Measurements from ENCODE around the gene ARID1B.
"Not testable (repeated sequence)": the region's sequence is repeated elsewhere in the genome, so short reads cannot be mapped to it uniquely, and the experiment has no call there.

Gene ARID1B

DNA sequence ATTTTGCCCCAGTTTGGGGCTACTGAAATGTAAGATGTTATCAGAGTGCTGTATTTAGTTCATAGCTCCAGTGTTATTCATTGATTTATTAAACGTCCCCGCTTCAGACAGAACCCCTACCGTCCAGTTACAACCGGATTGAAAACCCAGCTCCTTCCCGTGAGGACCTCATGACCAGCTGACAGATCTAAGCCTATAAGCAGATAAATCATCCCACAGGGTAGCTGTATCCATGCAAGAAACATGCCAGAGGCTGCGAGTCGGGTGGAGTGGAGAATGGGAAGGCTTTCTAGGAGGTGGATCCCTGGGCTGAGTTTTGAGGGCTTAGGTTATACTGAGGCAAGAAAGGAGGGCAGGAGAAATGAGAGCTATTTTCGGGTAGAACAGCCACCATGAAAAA, 260.0 kb downstream of the ARID1B start:
- H3K4me3 ChIP-seq (ENCODE audit: low read depth, low read length), result no peak overlapping the region

- no peak overlapping the region for H3K4me3 ChIP-seq (ENCODE audit: low read depth, low read length)
Observed at GRCh38 chr6:157038610-157039009, 261.4 kb downstream of the ARID1B start.

DNA sequence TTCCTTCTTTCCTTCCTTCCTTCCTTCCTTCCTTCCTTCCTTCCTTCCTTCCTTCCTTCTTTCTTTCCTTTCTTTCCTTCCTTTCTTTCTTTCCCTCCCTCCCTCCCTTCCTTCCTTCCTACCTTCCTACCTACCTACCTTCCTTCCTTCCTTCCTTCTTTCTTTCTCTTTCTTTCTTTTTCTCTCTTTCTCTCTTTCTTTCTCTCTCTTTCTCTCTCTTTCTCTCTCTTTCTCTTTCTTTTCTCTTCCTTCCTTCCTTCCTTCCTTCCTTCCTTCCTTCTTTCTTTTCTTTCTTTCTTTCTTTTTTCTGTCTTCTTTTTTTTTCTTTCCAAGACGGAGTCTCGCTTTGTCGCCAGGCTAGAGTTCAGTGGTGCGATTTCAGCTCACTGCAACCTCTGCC, 262.5 kb downstream of the ARID1B start:
- H3K4me3 ChIP-seq (ENCODE audit: low read depth, low read length), result not testable (repeated sequence)

DNA sequence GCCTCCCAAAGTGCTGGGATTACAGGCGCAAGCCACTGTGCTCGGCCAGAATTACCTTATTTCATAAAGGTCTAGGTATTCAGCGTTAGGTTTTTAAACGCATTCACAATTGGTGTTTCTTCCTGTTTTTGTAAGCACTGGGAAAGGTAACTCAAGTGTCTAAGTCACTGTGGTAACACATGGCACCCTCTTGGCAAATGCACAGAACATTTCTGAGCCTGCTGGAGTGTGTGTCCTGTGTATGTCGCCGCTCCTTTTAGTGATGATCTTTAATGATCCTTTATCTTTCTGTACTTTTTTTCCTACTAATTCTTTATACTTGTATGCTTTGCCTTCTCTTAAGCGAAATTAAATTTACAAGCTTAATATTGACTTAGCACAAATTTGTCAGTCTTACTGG, 263.0 kb downstream of the ARID1B start:
- no peak overlapping the region for H3K4me3 ChIP-seq (ENCODE audit: low read depth, low read length)

DNA sequence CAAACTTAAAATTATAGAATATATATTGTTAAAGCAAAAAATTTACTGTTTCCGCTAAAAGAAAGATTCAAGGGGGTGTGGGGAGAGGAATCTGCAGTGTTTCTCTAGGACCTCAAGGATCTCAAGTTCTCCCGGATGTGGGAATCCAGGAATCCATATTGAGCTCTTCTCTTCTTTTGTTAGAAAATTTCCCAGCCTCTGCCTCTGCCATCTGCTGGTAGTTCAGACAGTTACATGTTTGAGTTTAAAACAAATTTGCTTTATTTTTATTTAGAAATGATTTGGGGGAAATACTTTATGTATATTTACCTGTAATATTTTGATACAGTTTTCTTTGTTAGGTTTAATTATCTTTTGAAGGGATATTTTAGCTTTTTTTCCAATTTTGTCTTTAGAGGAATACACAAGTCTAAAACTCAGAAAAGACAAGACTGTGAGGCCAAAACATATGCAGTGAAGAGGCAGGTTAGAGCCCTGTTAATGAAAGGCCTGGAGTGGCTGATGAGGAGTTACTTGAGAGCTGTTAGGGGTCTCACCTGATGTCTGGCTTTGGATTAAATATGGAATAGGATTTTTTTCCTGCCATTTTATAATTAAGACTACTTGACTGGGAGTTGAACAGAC, 268.8 kb downstream of the ARID1B start:
- H3K4me3 ChIP-seq (ENCODE audit: low read depth, low read length), result no peak overlapping the region

GRCh38 chr6:157046776-157047175, 269.6 kb downstream of the ARID1B start:
- no peak overlapping the region for H3K4me3 ChIP-seq (ENCODE audit: low read depth, low read length)

DNA sequence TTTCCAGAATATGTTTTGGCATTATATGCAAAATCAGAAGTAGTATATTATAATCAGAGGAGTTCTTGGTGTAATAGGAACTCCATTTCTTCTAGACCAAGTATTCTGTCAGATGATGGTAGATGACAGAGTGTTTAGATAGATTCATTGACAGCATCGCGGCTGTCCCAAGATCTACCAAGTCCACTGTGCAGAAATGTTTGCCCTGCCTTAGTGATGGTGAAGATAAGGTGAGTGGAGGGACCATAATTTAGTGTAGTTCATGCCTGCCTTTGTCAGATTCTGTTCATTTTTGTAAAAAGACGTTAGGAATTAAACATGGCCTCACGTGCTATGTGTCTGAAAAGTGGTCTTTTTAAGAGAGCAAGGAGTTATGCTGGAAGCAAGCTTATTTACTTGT, 270.1 kb downstream of the ARID1B start:
- H3K4me3 ChIP-seq (ENCODE audit: low read depth, low read length), result no peak overlapping the region

DNA sequence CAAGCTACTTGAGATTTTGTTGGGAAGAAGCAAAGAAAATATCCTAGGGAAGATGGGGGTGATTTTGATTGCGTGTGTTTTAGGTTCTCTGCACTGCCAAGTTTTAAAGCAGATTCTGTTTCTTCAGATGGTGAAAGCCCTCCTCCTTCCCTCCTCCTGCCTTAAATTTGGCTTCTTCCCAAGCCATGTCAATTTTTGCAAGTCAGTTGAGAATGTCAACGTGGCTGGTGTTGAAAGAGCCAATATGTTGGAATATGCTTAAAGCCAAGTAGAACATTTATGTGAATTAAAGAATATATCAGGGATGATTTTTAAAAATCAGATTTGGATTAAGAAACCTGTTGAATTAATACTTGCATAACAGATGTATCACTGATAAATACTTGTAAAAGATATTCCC, 270.8 kb downstream of the ARID1B start:
- no peak overlapping the region for H3K4me3 ChIP-seq (ENCODE audit: low read depth, low read length)

DNA sequence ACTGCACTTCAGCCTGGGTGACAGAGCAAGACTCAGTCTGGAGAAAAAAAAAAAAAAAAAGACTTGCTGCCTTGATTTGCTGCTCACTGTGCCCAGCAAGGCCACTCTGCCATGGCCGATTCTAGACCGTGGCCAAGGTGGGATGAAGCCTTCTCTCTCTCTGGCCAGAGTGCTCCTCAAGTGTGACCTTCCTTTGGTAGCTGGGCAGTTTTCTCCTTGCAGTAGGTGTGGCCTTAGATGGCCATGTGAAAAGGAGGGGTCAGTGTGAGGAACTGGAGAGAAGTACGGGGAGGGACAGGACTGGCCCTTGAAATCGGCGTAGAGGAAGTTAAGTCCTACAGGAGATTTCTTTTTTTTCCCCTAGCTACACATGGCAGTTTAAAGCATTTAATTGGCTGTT, 272.0 kb downstream of the ARID1B start:
- H3K4me3 ChIP-seq (ENCODE audit: low read depth, low read length), result no peak overlapping the region

DNA sequence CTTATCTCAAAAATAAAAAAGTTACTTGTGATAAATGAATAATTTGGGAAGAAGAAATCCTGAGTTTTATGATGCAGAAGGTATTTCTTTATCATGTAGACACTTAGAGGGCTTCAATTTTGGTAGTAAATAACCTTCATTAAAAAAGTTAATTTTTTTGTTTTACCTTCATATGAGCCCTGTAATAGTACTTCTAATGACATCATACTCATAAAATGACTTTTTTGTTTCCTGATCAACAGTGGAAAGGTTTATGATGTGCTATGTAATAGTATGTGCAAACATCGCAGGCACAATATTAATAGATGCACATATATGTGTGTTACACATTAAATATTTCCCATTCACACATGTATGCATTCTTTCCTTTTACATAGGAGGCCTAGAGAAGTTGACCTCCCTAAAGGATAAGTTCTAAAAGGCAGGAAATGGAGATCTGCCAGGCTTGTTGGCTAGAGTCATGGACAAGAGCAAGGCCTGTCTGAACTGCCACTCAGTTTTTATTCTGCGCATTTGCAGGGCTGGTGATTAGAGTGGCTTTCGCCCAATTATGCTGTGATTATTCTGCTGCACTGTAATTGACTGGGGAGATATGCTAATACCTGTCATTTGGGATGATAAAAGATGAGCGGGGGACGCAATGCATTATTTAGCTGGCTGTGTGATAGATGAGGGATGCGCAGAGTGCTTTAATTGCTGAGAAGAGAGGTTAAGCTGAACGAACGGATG, 273.5 kb downstream of the ARID1B start:
- no peak overlapping the region for H3K4me3 ChIP-seq (ENCODE audit: low read depth, low read length)

DNA sequence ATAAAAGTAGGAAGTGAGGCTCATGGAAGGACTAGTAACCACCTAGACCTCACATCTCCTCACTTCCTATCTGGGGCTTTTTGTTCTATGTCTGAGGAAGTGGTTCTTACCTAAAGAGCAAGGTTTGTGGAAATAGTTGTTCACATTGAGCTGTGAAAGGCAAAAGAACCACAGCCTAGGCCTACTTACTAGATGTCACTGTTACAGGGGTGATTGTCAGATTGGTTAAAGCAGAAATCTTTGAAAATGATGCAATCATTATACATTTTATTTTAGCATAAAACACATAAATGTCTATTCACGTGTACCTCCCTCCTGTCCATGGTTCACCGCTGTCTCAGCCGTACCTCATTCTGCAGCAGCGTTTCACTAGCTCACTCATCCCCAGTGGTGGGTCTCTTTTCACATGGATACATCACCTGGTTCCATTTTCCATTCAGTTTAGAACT, 277.4 kb downstream of the ARID1B start:
- no peak overlapping the region for H3K4me3 ChIP-seq (ENCODE audit: low read depth, low read length)

DNA sequence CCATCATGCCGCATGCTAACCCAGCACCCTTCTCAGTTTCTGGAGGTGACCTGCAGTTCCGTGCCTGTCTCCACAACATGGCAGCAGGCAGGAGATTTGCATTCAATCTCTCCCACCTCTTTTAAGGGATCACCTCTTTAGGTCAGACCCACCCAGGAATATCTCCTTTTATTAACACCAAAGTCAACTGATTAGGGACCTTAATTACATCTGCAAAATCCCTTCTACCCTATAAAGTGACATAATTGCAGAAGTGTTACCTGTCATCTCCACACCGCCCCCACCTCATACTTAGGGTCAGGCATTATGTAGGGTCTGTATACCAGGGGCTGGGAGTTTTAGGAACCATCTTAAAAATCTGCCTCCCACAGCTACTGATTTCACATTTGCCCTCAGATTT, 278.7 kb downstream of the ARID1B start:
- H3K4me3 ChIP-seq (ENCODE audit: low read depth, low read length), result no peak overlapping the region

DNA sequence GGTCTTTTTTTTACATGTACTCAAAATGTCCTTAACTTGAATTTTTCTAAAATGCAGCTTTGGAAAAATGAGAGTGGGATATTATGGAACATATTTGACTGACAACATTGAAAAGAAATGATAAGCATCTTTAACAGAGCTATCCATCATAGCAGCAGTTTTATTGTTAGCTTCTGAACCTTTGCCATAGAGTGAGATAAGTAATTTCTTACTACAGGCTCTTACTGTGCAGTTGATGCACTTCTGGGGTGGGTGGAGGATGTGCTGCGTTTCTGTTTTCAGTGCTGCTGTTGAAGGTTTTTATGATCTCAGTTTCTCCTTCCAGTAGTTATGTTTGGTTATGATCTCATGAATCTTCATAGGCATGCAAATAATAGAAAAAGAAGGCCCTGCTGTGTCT, 279.1 kb downstream of the ARID1B start:
- H3K4me3 ChIP-seq (ENCODE audit: low read depth, low read length), result no peak overlapping the region

- H3K4me3 ChIP-seq (ENCODE audit: low read depth, low read length), result no peak overlapping the region
Observed at GRCh38 chr6:157058574-157058973, 281.4 kb downstream of the ARID1B start.

- no peak overlapping the region for H3K4me3 ChIP-seq (ENCODE audit: low read depth, low read length)
Observed at GRCh38 chr6:157059781-157060180, 282.6 kb downstream of the ARID1B start.

- no peak overlapping the region for H3K4me3 ChIP-seq (ENCODE audit: low read depth, low read length)
Observed at GRCh38 chr6:157060440-157060952, 283.3 kb downstream of the ARID1B start.

- no peak overlapping the region for H3K4me3 ChIP-seq (ENCODE audit: low read depth, low read length)
Observed at GRCh38 chr6:157061770-157062594, 284.8 kb downstream of the ARID1B start.

DNA sequence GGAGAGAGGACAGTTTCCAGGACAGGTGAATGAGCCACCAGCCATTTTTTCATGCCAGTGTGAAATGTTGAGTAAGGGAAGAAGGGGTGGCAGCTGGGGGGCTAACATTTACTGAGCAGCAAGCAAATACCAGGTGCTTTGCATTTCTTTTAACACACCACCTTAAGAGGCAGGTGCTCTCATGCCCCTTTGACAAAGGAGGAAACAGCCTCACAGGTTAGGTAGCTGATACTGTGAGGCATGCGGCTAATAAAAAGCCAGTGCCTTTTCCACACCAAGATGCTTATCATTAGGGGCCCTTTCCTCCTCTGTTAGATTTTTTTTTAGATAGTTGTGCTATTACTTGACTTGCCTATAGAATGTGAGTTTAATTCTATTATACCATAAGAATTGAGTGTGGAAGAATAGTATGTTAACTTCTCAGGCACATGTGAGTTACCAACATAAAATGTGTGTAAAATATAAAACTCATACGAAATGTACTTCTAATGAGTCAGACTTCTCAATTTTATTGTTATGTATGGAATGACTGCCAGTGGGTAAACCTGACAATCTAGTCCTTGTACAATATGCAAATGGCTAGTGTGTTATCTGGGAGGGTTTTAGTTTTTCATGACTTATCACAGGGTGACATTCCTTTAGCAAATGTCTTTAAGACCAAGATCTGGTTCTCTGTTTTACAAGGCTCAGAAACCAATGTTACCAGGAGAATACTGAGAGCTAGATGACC, 286.2 kb downstream of the ARID1B start:
- no peak overlapping the region for H3K4me3 ChIP-seq (ENCODE audit: low read depth, low read length)

GRCh38 chr6:157063923-157064322, 286.7 kb downstream of the ARID1B start:
- H3K4me3 ChIP-seq (ENCODE audit: low read depth, low read length), result no peak overlapping the region

GRCh38 chr6:157064502-157064901, 287.3 kb downstream of the ARID1B start:
- no peak overlapping the region for H3K4me3 ChIP-seq (ENCODE audit: low read depth, low read length)

- no peak overlapping the region for H3K4me3 ChIP-seq (ENCODE audit: low read depth, low read length)
Observed at GRCh38 chr6:157065366-157065765, 288.2 kb downstream of the ARID1B start.

Data from iPS-11a (cell line).